Ovary (tissue), 9 donors: ENCODE measurements around the gene GPC3. TPM values are rescaled to one million over a fixed set of nuclear protein-coding genes. Genes with fewer than 3 reads are reported as not detected.

Experiments
- DNase-seq, 5 donors: peaks; one replicate each; pipeline ENCODE4 v3.0.0-alpha.2; 2019 to 2020
- H3K27ac ChIP-seq, 2 donors: fragments of 200-600 bp; one replicate each; pipeline versions ENCODE4 v1.5.1 to v1.8.0; 2019 to 2022
- H3K27me3 ChIP-seq: fragments of 200-600 bp; one replicate; pipeline ENCODE4 v1.8.0; 2022
- H3K36me3 ChIP-seq: fragments of 200-600 bp; sonication (generic); one replicate; pipeline ENCODE4 v1.5.1; 2019
- H3K4me1 ChIP-seq: one replicate; pipeline ENCODE4 v1.8.1; 2013; ENCODE audit warnings: mild to moderate bottlenecking, moderate library complexity; ENCODE audit not compliant: insufficient read depth
- H3K4me3 ChIP-seq: fragments of 200-600 bp; sonication (generic); one replicate; pipeline ENCODE4 v1.5.1; 2017
- H3K9me3 ChIP-seq, 2 donors: fragments of 200-600 bp in 1 of 2; sonication (generic) in 1 of 2; one replicate each; pipeline versions ENCODE4 v1.5.1 to v1.8.1; 2013 to 2019; ENCODE audit warnings: mild to moderate bottlenecking in 1 of 2, moderate library complexity in 1 of 2
- CTCF ChIP-seq, 3 donors: fragments of 450-650 bp in 2 of 3; fragments of 200-600 bp in 1 of 3; IDR thresholded peaks; one replicate each; pipeline versions ENCODE4 v1.5.1 to v1.8.0; 2016 to 2022; ENCODE audit warnings: antibody characterized with exemption in 3 of 3, mild to moderate bottlenecking in 1 of 3
- EP300 ChIP-seq: sonication (generic); formaldehyde crosslinking; IDR thresholded peaks from one replicate; pipeline ENCODE4 v1.6.1; 2017; ENCODE audit warnings: antibody characterized with exemption
- POLR2A ChIP-seq: fragments of 450-650 bp; IDR thresholded peaks from one replicate; pipeline ENCODE4 v1.6.1; 2017; ENCODE audit warnings: antibody characterized with exemption, mild to moderate bottlenecking, moderate library complexity
- WGBS, 3 donors: extraction: QIAGEN DNeasy Blood & Tissue Kit in 1 of 3; methylation state at CpG; one replicate each; pipeline versions ENCODE4 v1.1.5 to v1.1.7; 2013 to 2017; 5-methylcytosine and 5-hydroxymethylcytosine counted together
- intact Hi-C, 4 donors: fragments of 100-400 bp; cut with DNase I; formaldehyde crosslinking; loops; one replicate each; pipeline versions ENCODE4 v1.11.0 to v1.15.1; 2022 to 2023
- polyA plus RNA-seq, 2 donors: library from polyadenylated mRNA; stranded (reverse); fragments of 200-250 nt in 1 of 2; fragments of 350-450 nt in 1 of 2; fragmentation: Illumina TruSeq in 1 of 2; extraction: RNeasy Lipid Tissue Mini Kit (QIAGEN cat#74804) in 1 of 2; gene quantifications; one replicate each; pipeline ENCODE4 v1.2.3, GENCODE V29; 2013 to 2014
- total RNA-seq, 7 donors: library from RNA; depleted of rRNA in 2 of 7; stranded (reverse); fragments of >200 nt in 2 of 7; fragmentation: NEBNext Ultra II Directional in 3 of 7; extraction: Animal tissue kit (Norgen Biotek cat#: 25700) in 3 of 7; gene quantifications; one replicate each; pipeline versions ENCODE4 v1.1.0 to v1.2.4, GENCODE V29; 2016 to 2023
- donor health status: DM: no; HTN: no; CAD: no; lungs with moderate emphysema.
- donor health status: DM: no; HTN: no; CAD: no.
- donor health status: Bipolar disorder and iron deficiency.
- donor health status: DM: yes; HTN: yes; CAD: no.
- donor health status: DM: no; HTN: no; CAD: no.
- donor health status: DM: yes; HTN: yes; CAD: no.

GPC3 gene
- total and polyA plus RNA-seq, 9 donors, result 4.5 to 91.8 (median 12.1) TPM

- Histone ChIP-seq H3K4me1 (no peaks in the 10 kb centered on the region), H3K27ac (no peak overlapping the region), H3K27me3 (no peaks in the 10 kb centered on the region), H3K9me3 (no peaks in the 10 kb centered on the region), H3K4me3 (no peak overlapping the region), H3K36me3 (no peaks in the 10 kb centered on the region)
- TF ChIP-seq CTCF (IDR thresholded peaks at IDR 0.05) (peak; percentile 25 to 84 (median 83)), EP300 (no peak), POLR2A (no peak)
- 7 to 11% (median 11%) methylated on average over 7 of the region's 7 CpGs for WGBS, 3 donors
- intact Hi-C loops, result no loop called here
- peak; percentile 56 to 70 (median 64) for DNase-seq
These were observed 193.0 kb downstream of the GPC3 start for GRCh38 chrX:133792198-133792953.

GRCh38 chrX:133789829-133790228, 195.6 kb downstream of the GPC3 start:
- Histone ChIP-seq H3K9me3 (no peaks in the 10 kb centered on the region), H3K36me3 (no peaks in the 10 kb centered on the region), H3K27ac (no peak overlapping the region), H3K27me3 (no peaks in the 10 kb centered on the region), H3K4me3 (no peak overlapping the region), H3K4me1 (no peaks in the 10 kb centered on the region)
- intact Hi-C loops, result no loop called here
- WGBS, 3 donors, result 33 to 38% (median 35%) methylated on average over 3 of the region's 3 CpGs
- DNase-seq, result no peak
- TF ChIP-seq POLR2A (no peak), EP300 (no peak), CTCF (IDR thresholded peaks at IDR 0.05) (no peak)

GRCh38 chrX:133786382-133786781, 199.0 kb downstream of the GPC3 start:
- H3K9me3 ChIP-seq, result no peaks in the 10 kb centered on the region
- TF ChIP-seq POLR2A (no peak), EP300 (no peak), CTCF (IDR thresholded peaks at IDR 0.05) (no peak)
- no peaks in the 10 kb centered on the region for H3K36me3 ChIP-seq
- no peak overlapping the region for H3K4me3 ChIP-seq
- no peaks in the 10 kb centered on the region for H3K4me1 ChIP-seq
- no peak overlapping the region for H3K27ac ChIP-seq
- intact Hi-C loops, result no loop called here
- H3K27me3 ChIP-seq, result no peaks in the 10 kb centered on the region
- no peak for DNase-seq
- WGBS, 3 donors, result 88 to 89% (median 89%) methylated on average over 8 of the region's 8 CpGs

GRCh38 chrX:133783274-133783673, 202.1 kb downstream of the GPC3 start:
- Histone ChIP-seq H3K9me3 (no peaks in the 10 kb centered on the region), H3K4me3 (no peak overlapping the region), H3K4me1 (no peaks in the 10 kb centered on the region), H3K27me3 (no peaks in the 10 kb centered on the region), H3K36me3 (no peaks in the 10 kb centered on the region), H3K27ac (no peak overlapping the region)
- no peak for TF ChIP-seq POLR2A
- TF ChIP-seq EP300, result no peak
- no peak for TF ChIP-seq CTCF (IDR thresholded peaks at IDR 0.05)
- 68 to 79% (median 70%) methylated on average over 2 of the region's 2 CpGs for WGBS, 3 donors
- intact Hi-C loops, result no loop called here
- DNase-seq, result no peak
